CD14-positive monocyte (primary cell): ENCODE measurements around the gene BCAS4. TPM values are rescaled to one million over a fixed set of nuclear protein-coding genes. Genes with fewer than 3 reads are reported as not detected.
"Not testable (repeated sequence)": the region's sequence is repeated elsewhere in the genome, so short reads cannot be mapped to it uniquely, and the experiment has no call there.

Experiments
- DNase-seq, 3 donors: peaks; one replicate each; pipeline ENCODE4 v3.0.0-alpha.2; 2011 to 2022
- H2AFZ ChIP-seq: 2 replicates; pipeline ENCODE4 v1.6.0; 2012; ENCODE audit warnings: mild to moderate bottlenecking, low read depth, low read length, inconsistent platforms; ENCODE audit not compliant: insufficient read depth, poor library complexity, severe bottlenecking
- H3K27ac ChIP-seq, 2 donors: 1 replicate in 1 of 2; 2 replicates in 1 of 2; pipeline ENCODE4 v1.5.1; 2012 to 2013; ENCODE audit warnings: low read length in 2 of 2, control low read depth in 1 of 2, inconsistent platforms in 1 of 2, low read depth in 1 of 2, mild to moderate bottlenecking in 1 of 2
- H3K27me3 ChIP-seq, 2 donors: one replicate each; pipeline versions ENCODE4 v1.6.0 to v1.6.1; 2011 to 2013; ENCODE audit warnings: low read length in 2 of 2; ENCODE audit not compliant: control insufficient read depth in 2 of 2, insufficient read depth in 2 of 2
- H3K36me3 ChIP-seq, 2 donors: replicated peaks in 1 of 2; 1 replicate in 1 of 2; 2 replicates in 1 of 2; pipeline versions ENCODE4 v1.5.1 to v1.6.1; 2012 to 2013; ENCODE audit warnings: low read length in 2 of 2, control low read depth in 1 of 2, inconsistent platforms in 1 of 2, mild to moderate bottlenecking in 1 of 2; ENCODE audit not compliant: insufficient read depth in 2 of 2, control insufficient read depth in 1 of 2
- H3K4me1 ChIP-seq, 2 donors: 1 replicate in 1 of 2; 2 replicates in 1 of 2; pipeline versions ENCODE4 v1.5.1 to v1.6.1; 2012 to 2013; ENCODE audit warnings: low read length in 2 of 2, control low read depth in 1 of 2, inconsistent platforms in 1 of 2, mild to moderate bottlenecking in 1 of 2, moderate library complexity in 1 of 2; ENCODE audit not compliant: insufficient read depth in 2 of 2, control insufficient read depth in 1 of 2
- H3K4me2 ChIP-seq: replicated peaks from 2 replicates; pipeline ENCODE3; 2012; ENCODE audit warnings: low read length, moderate library complexity, mild to moderate bottlenecking; ENCODE audit not compliant: poor library complexity, severe bottlenecking; ENCODE audit errors: extremely low read depth
- H3K4me3 ChIP-seq, 3 experiments: fragments of 200-600 bp in 1 of 3; sonication (generic) in 1 of 3; replicated peaks in 1 of 3; 1 replicate in 2 of 3; 2 replicates in 1 of 3; pipeline ENCODE4 v1.5.1; 2011 to 2013; ENCODE audit warnings: low read length in 3 of 3, mild to moderate bottlenecking in 3 of 3, control low read depth in 2 of 3, low read depth in 2 of 3, inconsistent platforms in 1 of 3, moderate library complexity in 1 of 3
- H3K79me2 ChIP-seq: 2 replicates; pipeline ENCODE4 v1.6.0; 2012; ENCODE audit warnings: mild to moderate bottlenecking, control low read depth, inconsistent platforms, low read length, moderate library complexity; ENCODE audit not compliant: insufficient read depth
- H3K9ac ChIP-seq: 2 replicates; pipeline ENCODE4 v1.6.0; 2017; ENCODE audit warnings: low read length, mild to moderate bottlenecking; ENCODE audit not compliant: insufficient read depth, poor library complexity, severe bottlenecking
- H3K9me3 ChIP-seq, 2 donors: replicated peaks in 1 of 2; 1 replicate in 1 of 2; 2 replicates in 1 of 2; pipeline versions ENCODE4 v1.5.1 to v1.6.1; 2012 to 2013; ENCODE audit warnings: low read length in 2 of 2, control low read depth in 1 of 2; ENCODE audit not compliant: control insufficient read depth in 1 of 2, insufficient read depth in 1 of 2
- H4K20me1 ChIP-seq: 2 replicates; pipeline ENCODE4 v1.6.0; 2012; ENCODE audit warnings: mild to moderate bottlenecking, low read length, control low read depth, moderate library complexity; ENCODE audit not compliant: insufficient read depth
- H3K27ac Mint-ChIP-seq, 7 donors: one replicate each; pipeline ENCODE4 v1.8.0; 2020; ENCODE audit warnings: mild to moderate bottlenecking in 7 of 7, mixed read lengths in 7 of 7, moderate library complexity in 6 of 7, inconsistent platforms in 2 of 7
- H3K27me3 Mint-ChIP-seq, 3 donors: one replicate each; pipeline ENCODE4 v1.8.0; 2021 to 2022; ENCODE audit warnings: low read depth in 3 of 3, mild to moderate bottlenecking in 3 of 3, mixed read lengths in 3 of 3, moderate library complexity in 3 of 3, inconsistent platforms in 1 of 3
- H3K36me3 Mint-ChIP-seq, 2 donors: one replicate each; pipeline ENCODE4 v1.8.0; 2020; ENCODE audit warnings: mixed read lengths in 2 of 2, inconsistent platforms in 1 of 2, mild to moderate bottlenecking in 1 of 2
- H3K4me1 Mint-ChIP-seq: one replicate; pipeline ENCODE4 v1.8.0; 2020; ENCODE audit warnings: mild to moderate bottlenecking, mixed read lengths
- H3K4me3 Mint-ChIP-seq, 2 donors: one replicate each; pipeline ENCODE4 v1.8.0; 2020; ENCODE audit warnings: mild to moderate bottlenecking in 2 of 2, mixed read lengths in 2 of 2, moderate library complexity in 1 of 2
- H3K9me3 Mint-ChIP-seq, 7 donors: one replicate each; pipeline ENCODE4 v1.8.0; 2020 to 2022; ENCODE audit warnings: mixed read lengths in 7 of 7, mild to moderate bottlenecking in 6 of 7, moderate library complexity in 6 of 7, inconsistent platforms in 2 of 7
- CTCF ChIP-seq: fragments of 200-600 bp; IDR thresholded peaks from one replicate; pipeline ENCODE4 v1.8.0; 2022; ENCODE audit warnings: antibody characterized with exemption, mild to moderate bottlenecking
- WGBS: methylation state at CpG from one replicate; pipeline ENCODE4 v1.1.5; 2013; ENCODE audit warnings: missing lambda C conversion rate; ENCODE audit not compliant: insufficient coverage; 5-methylcytosine and 5-hydroxymethylcytosine counted together
- intact Hi-C, 2 donors: fragments of 100-400 bp; cut with micrococcal nuclease; formaldehyde crosslinking; loops; one replicate each; pipeline versions ENCODE4 v1.15.0 to v1.15.1; 2023
- polyA plus RNA-seq, 3 donors: library from polyadenylated mRNA; depleted of rRNA in 1 of 3; unstranded in 2 of 3; stranded (reverse) in 1 of 3; fragments of 300-500 nt in 2 of 3; fragments of >200 nt in 1 of 3; fragmentation: Illumina TruSeq in 2 of 3; gene quantifications; 1 replicate in 2 of 3; 2 replicates in 1 of 3; pipeline ENCODE4 v1.2.3, GENCODE V29; 2012 to 2021

The BCAS4 gene
- polyA plus RNA-seq, 3 donors, result 0.16 to 1.0 (median 0.69) TPM

GRCh38 chr20:50799890-50800550 is 5.2 kb downstream of the BCAS4 start:
- no peak for TF ChIP-seq CTCF
- no peak for DNase-seq
- Histone ChIP-seq H4K20me1 (no peaks in the 10 kb centered on the region), H3K4me1 (peaks cover 8 to 15% of the 10 kb centered on the region in 2 donors), H3K4me2 (no peak overlapping the region), H3K27me3 (peaks cover 7 to 8% of the 10 kb centered on the region in 2 donors), H3K9me3 (no peaks in the 10 kb centered on the region), H3K79me2 (no peaks in the 10 kb centered on the region), H3K36me3 (no peaks in the 10 kb centered on the region), H3K9ac (no peak overlapping the region), H2AFZ (no peak overlapping the region), H3K4me3 (no peak overlapping the region), H3K27ac (no peak overlapping the region)
- H3K27ac Mint-ChIP-seq, result peak overlapping the region in 1 of 7 donors; percentile 12
- 69% methylated on average over 4 of the region's 8 CpGs for WGBS
- intact Hi-C loops, result loop anchor here in 1 of 2 donors (10.0 kb wide), 1 partner anchor 135 kb away; the partner anchor contains the start of gene ADNP
- H3K4me3 Mint-ChIP-seq, result no peak overlapping the region
- H3K9me3 Mint-ChIP-seq, result peaks cover 0 to 3% (median 0%) of the 10 kb centered on the region in 7 donors
- peaks cover 6 to 11% (median 10%) of the 10 kb centered on the region in 3 donors for H3K27me3 Mint-ChIP-seq
- H3K4me1 Mint-ChIP-seq, result peaks cover 11% of the 10 kb centered on the region
- no peaks in the 10 kb centered on the region for H3K36me3 Mint-ChIP-seq

- H4K20me1 ChIP-seq, H3K9me3 ChIP-seq, H3K4me3 ChIP-seq, H2AFZ ChIP-seq, H3K27ac ChIP-seq, H3K36me3 Mint-ChIP-seq, H3K9me3 Mint-ChIP-seq, H3K27me3 Mint-ChIP-seq, H3K4me2 ChIP-seq, H3K27me3 ChIP-seq, H3K9ac ChIP-seq, DNase-seq, H3K36me3 ChIP-seq, H3K4me3 Mint-ChIP-seq, intact Hi-C loops, H3K27ac Mint-ChIP-seq, H3K79me2 ChIP-seq: not testable (repeated sequence)
- H3K4me1 Mint-ChIP-seq, result peaks cover 16% of the 10 kb centered on the region
- H3K4me1 ChIP-seq, result peaks cover 6 to 11% of the 10 kb centered on the region in 2 donors
- 95% methylated on average over 8 of the region's 13 CpGs for WGBS
These were observed 6.3 kb downstream of the BCAS4 start for GRCh38 chr20:50800986-50801746.
